ENCODE results near the gene SH2D3C.

- no peak for TF ChIP-seq EP300 (IDR thresholded peaks at IDR 0.05)
- TF ChIP-seq CTCF (IDR thresholded peaks at IDR 0.05), result no peak
- peak in 1 of 4 donors; percentile 32 for TF ChIP-seq POLR2AphosphoS5 (IDR thresholded peaks at IDR 0.05)
- TF ChIP-seq POLR2A (IDR thresholded peaks at IDR 0.05), result no peak
Measured at GRCh38 chr9:127796225-127796813, 17.9 kb upstream of the SH2D3C start.

All from sigmoid colon (tissue), 4 donors.